Measurements from ENCODE around the gene TMEM19.

DNA sequence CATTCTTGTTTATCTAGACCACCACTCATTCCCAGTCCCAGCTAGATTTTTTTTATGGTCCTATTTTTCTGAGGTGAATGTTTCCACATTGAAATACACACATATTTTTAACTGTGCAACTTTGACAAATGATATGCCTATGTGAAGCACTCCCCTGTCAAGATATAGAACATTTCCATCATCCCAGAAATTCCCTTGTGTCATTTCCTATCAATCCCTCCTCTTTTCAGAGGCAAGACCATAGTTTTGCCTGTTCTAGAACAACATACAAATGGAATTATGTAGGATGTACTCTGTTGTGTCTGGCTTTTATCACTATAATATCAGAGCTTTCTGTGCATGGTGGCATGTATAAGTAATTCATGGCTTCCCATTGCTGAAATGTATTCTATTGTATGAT is 32.7 kb downstream of the TMEM19 start:
- TF ChIP-seq, protein P1, sequence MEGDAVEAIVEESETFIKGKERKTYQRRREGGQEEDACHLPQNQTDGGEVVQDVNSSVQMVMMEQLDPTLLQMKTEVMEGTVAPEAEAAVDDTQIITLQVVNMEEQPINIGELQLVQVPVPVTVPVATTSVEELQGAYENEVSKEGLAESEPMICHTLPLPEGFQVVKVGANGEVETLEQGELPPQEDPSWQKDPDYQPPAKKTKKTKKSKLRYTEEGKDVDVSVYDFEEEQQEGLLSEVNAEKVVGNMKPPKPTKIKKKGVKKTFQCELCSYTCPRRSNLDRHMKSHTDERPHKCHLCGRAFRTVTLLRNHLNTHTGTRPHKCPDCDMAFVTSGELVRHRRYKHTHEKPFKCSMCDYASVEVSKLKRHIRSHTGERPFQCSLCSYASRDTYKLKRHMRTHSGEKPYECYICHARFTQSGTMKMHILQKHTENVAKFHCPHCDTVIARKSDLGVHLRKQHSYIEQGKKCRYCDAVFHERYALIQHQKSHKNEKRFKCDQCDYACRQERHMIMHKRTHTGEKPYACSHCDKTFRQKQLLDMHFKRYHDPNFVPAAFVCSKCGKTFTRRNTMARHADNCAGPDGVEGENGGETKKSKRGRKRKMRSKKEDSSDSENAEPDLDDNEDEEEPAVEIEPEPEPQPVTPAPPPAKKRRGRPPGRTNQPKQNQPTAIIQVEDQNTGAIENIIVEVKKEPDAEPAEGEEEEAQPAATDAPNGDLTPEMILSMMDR (IDR thresholded peaks at IDR 0.05) = no peak
- no peak for TF ChIP-seq EP300 (IDR thresholded peaks at IDR 0.05)
- TF ChIP-seq POLR2A (IDR thresholded peaks at IDR 0.05) = no peak
- TF ChIP-seq POLR2AphosphoS5 (IDR thresholded peaks at IDR 0.05) = no peak
